HUDEP-2 (cell line): ENCODE data around the gene SNX19.

ENCODE experiments used
- DNase-seq, 76 experiments: peaks; one replicate each; lab custom pipeline; 2025; ENCODE audit not compliant: unreplicated experiment in 76 of 76; lab: John Stamatoyannopoulos, UW

Gene SNX19

DNA sequence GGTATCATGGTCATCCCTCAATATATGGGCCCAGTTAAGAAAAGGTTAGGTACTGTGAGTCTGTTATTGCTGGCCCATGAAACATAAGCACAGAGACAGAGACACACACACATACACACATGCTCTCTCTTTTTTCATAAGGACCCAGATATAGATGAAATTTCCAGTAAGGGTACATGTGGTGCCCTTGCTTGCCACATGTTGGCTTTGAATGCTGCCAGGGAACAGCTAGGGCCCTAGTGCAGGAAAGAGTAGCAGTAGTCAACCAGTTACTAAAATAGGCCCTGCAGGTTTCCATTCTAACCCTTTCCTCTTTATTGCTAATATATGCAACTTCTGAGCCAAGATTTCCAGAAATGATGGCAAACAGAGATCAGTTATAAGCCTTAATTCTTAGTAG lies 9.1 kb downstream of the SNX19 start:
- DNase-seq = no peak

DNA sequence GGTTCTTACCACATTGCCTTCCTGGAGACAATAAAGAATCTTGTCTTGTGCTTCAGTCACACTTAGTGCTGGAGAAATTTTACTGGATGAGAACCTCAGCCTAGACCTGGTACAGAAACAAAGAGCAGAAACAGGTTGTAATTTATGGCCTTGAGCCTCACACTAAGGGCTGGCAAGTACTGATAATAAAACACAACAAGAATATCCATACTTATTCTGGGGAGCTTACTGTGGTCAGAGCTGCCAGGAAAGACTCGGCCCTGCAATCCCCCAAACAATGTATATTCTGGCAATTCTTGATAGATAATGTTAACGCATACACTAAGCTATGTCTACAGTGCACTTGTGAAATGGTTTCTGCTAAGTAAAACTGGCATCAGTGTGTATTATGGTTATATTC lies 9.7 kb downstream of the SNX19 start:
- DNase-seq = no peak

DNA sequence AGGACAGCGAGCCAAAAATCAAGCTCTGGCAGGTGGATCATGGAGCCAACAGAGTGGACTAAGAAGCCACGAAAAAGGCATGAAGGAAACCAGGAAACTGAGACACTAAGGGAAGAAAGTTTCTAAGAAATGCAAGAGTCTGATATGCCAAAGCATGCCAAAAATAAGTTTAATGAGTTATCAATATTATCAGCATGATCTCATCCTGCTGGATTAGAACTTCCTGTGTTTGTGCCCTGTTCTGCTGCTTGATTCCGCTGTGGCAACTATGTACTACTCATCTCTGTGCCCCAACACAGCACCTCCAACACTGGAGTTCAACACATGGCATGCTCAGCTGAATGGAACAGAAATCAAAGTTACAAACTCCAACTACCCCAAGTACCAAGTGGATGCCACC lies 10.8 kb downstream of the SNX19 start:
- no peak for DNase-seq

DNA sequence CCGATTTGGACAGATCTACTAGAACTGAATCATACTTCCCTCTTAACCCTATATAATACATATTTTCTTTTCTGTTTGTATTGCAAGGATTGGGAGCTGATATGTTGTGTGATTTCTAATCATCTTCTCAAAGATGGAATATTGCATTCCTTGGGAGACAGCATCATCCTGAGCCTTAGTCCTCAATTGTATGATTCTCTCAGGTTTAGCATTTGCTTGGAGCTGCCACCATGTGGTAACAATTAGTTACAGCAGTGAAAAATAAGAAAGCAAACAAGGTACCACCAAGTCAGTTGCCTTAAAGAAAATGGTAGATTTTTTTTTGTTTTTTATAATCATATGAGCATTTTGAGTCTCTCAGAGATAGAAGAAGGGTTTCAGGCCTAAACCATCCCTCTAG lies 11.9 kb downstream of the SNX19 start:
- DNase-seq = no peak

DNA sequence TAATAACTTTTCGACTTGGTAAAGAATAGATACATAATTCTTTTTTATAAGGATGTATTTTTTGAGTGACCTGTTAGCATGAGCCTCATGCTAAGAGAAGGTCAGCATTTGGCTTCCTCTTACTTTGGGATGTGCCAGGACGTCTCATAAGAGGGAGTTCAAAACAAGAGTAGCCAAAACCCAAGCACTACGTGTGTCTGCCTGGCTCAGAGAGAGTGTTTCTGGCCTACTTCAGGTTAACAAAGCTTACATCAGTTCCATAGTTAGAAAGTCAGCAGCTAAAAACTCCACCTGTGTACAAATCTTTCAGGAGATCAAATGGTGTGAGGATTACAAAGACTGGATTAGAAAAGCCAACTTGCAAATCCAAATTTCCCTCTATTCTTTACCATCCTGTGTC lies 13.9 kb downstream of the SNX19 start:
- no peak for DNase-seq

DNA sequence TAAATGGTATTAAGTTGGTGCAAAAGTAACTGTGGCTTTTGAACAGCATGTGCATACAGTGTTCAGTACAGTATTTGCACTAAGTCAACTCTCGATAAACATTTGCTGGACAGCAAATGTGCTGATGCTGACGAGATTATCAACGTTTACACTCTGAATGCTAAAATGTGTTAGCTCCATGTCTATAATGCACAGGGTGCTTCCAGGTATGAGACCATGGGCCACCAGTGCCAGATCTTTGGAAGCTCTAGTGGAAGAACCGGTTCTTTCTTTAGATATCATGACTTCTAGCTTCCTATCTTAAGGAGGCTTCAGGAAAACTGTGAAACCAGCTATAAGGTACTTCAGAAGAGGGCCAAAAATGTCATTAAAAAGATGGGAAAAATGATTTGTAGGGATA lies 17.2 kb downstream of the SNX19 start:
- DNase-seq = no peak

DNA sequence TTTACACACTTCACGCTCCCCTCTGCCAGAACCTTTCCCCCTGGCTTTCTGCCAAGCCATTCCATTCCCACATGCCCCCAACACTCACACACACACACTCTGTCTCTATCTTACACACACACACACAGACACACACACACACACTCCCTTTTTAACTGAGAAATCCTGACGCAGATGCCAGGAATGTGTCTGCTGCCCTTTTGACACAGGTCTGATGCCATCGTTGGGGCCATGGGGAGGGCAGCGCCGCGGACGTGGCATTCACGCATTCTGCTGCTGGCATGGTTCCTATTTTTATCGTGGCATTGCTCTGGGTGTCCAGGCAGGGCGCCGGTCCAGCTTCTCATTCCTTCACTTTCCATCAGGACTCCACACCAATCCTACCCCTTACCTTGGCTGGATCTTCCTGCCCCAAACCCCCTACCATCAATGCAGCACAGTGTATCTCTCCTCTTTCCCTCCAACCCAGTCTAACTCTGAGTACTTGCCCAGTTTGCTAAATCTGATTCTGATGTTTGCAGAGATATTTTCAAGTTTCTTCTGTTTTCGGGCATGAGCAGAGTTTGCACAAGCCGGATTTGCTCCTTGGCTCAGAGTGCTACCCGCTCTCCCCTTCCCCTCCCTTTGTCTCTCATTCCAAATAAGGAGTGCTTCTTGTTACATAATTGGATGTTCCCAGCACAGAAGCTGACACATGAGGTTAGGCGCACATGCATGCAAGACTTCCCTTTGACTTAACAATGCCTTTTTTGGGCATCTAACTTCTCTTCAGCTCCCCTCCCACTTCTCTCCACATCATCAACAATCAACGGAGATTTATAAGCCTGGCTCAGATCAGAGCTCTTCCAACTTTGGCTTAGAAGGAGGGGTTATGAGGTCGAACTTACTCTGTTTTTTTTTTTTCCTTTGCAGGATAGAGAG lies 18.8 kb downstream of the SNX19 start:
- no peak for DNase-seq

DNA sequence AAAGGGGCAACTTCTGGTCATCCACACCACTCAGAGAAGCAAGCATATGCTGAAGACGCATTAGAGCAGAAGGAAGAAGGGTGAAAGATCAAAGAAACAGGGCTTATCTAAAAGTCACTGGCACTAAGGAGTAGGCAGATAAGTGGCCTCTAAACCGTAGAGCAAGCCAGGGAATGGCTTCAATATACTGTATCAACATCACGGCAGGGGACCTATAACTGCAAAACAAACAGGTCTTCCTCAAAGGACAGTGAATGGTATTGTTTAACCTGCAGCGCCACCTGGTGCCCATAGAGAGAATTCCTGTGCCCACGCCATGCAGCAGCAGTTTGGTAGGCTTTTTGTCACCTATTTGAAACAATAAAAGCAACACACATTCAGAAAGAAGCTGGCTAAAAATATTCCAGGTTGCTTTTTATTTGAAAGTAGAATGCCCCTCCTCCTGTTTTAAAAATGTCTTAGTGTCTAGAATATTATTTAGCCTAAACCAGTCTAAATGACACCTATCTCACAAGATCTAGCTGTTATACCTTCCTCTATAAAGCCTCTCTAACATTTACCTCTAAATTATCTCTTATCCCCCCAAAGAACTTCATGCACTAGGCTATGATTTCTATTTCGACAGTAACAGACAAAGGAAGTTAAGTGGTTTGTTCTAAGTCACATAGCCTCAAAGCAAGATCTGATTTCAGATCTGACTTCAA lies 21.8 kb downstream of the SNX19 start:
- peak in 68 of 76 experiments; percentile 1 to 67 (median 30) for DNase-seq

DNA sequence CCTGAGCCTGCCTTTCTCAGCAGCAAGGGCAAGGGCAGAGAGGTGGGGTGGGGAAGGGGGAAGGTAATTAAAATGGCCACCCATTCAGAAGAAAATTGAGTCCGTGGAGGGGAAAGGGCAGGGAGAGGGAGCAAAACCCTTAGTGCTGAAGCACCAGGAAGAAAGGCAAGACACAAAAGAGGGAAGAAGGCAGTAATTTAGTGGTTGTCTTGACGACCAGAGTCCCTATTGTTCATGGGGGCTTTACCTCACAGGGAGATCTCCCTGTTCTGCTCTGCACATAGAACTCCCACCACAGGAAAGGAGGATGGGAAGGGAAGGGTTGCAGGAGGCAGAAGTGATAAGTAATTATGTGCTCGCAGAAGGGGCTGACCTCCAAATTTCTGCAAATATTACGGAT lies 23.4 kb downstream of the SNX19 start:
- DNase-seq = no peak

DNA sequence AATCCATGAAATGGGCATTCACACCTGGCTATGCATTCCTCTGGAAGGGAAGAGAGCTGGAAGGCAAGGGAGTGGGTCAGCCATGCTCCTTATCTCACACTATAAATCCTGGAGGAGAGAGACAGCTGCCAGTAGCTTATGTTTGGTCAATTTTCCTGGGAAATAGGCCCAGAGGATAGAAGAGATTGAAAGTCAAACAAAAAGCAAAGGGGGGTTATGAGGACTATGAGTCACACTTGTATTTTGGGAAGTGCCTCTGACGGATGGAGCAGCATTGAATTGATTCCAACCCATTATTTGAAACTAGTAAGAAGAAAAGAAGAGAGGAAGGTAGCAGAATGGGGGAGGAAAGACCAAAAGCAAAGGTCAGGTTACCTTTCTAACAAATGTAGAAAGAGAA lies 25.0 kb downstream of the SNX19 start:
- no peak for DNase-seq

DNA sequence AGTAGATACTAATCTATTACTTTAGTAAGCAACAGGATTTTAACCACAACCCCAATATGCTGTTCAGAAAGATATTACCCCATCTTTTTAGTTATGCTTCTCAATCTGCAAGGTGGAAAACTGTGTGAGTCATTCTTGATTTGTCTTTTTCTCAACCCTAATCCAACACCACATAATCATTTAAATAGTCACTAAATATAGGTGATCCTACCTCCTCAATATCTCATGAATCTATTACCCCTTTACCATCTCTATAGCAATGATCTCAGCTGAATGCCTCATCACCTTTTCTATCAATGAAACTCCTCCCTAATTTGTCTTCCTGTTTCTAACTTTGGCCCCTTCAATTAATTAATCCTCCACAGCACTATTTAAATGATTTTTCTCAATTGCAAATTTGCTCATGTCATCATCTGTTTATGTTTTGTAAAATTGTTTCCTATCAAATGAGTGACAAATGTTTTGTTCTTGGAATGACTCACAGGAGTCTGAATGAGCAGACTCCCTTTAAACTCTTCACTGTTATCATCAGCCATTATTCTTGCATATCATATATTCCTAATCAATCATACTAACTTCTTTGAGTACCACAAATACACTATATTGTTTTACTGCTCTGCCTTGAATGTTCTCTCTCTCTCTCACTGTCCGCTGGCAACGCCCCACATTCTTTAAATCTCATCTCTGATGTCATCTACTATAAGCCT lies 26.1 kb downstream of the SNX19 start:
- no peak for DNase-seq

DNA sequence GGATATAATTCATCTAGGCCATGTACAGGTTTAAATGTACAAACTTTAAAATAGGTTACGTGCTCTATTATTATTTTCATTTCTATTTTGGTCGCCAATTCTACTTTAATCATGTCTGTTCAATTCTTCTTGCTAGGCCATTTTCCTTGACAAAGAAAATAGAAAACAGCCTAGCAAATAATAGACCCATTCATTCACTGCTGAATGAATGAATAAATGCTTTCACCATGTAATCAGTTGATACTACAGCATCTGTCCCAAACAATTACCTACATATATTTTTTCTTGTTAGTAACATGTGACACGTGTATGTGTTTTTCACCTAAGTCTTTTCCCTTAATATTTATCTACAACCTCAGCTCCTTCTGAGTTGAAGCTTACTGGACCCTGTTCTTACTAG lies 27.5 kb downstream of the SNX19 start:
- DNase-seq = no peak

DNA sequence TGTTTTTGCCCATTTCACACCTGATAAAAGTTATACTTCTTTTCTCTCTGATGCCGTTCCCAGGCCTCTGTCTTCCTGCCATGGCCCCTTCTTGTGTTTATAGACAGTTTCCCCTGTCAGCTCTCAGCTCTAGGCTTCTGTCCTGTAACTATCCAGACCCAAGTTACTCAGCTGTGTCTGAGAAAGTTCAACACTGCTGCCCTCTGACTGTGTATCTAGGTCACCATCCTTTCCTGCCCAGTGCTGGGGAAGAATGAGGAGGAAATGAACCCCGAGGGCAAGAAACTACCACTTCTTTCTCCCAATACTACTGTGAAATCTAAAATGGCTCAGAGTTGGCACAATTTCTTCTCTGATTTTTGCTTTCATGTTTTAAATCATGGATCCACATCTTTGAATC lies 29.6 kb downstream of the SNX19 start:
- DNase-seq = no peak

DNA sequence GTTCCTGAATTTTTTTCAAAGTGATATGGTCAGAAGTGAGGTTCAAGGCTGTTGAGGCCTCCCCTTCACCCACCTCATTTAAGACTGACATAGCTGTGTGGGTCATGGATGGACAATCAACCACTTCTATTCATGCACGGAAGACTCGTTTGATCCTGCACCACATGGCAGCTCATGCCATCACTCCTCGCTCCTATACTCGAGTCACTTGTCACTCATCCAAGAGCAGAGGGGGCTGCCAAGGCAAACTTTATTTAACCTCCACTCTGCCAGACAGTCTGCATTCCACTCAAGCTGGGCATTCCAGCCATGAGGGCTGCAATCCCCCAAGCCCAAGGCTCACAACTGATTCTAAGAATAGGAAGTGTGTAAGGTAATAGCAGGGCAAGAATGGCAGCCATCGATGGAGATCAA lies 34.1 kb downstream of the SNX19 start:
- no peak for DNase-seq

DNA sequence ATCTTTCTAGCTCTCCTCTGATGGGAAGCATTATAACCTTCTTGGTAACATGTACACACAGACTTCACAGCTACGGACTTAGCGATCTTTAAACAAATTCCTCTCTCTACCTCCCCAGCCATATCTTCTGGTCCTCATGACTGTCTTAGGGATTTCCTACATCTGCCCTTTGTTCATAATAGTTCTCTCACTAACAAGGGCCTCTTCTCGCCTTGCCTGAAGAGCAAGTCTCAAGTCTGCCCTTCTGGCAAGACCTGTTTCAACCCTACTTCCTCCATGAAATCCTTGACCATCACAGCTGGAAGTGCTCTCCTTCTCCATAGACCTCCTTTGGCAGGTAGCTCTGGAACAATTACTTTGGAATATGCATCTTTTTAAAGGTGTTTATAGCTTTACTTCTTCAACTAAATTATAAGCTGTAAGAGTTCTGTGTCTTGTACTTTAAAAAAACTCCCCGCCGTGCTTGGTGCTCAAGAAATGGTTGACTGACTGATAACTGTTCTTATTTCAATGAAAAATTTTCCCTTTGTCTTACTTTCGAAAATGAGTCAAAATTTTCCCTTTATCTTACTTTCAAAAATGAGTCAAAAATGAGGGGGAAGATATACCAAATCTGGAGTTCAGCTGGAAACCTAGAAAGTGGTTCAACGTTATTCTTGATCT lies 34.7 kb downstream of the SNX19 start:
- no peak for DNase-seq

DNA sequence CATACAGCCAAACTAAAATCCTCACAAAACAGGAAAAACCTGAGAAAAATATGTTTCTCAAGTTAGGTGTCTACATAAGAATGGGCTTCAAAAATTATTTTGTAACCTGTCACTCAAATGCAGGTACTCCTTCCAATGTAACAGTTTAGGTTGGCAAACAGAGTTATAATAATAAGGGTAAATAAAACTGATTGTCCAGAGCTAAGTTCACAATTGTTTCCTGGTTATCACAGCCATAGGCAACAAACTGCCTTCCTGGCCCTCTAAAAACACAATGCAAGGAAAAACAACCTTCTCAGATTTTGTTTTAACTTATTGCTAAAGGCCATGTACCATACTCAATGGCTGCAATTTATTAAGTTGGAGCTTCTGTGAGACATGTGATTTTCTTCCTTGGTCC lies 36.4 kb downstream of the SNX19 start:
- no peak for DNase-seq

DNA sequence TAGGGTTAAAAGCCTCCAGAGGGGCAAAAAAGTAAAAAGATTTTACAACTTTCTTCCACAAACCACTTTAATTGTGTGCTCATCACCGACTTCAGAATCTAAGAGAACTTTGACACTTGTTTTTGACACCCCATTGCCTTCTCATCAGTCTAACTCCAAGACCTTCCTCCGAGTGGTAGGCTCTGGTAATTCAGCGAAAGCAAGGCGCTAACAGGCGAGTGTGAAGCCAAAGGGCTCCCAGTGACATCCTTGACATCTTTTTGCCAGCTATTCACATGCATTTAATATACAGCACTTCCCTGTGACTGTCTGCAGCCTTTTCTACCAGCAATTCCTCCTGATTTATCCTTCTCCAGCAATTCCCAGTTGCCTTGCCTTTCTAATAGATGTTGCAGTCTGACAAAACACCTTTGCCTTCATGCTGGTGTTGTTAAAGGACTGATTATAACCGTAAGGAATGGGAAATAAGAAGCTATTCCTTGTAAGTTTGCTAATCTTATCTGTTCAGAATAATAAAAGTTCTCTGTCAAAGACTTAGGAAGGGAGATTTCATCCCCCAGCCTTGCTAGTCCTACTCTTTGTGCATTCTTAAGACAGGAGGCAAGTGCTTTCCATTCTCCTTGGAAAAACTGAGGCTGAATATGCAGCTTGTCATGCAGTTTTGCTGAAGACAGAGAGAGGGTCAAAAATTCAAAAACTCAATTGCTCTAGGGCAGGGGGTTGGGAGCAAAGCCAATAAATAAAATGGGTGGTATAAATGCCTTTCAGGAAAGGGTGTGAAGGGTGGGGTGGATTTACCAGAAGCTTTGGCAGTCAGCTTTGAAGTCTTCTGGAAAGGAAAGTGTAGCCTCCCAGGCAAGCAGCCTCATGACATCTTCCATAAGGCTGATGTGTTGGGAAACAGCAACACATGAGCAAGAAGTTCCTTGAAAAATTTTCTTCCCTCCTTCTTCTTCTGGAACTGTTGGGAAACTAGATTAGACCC lies 39.1 kb downstream of the SNX19 start:
- DNase-seq = no peak

DNA sequence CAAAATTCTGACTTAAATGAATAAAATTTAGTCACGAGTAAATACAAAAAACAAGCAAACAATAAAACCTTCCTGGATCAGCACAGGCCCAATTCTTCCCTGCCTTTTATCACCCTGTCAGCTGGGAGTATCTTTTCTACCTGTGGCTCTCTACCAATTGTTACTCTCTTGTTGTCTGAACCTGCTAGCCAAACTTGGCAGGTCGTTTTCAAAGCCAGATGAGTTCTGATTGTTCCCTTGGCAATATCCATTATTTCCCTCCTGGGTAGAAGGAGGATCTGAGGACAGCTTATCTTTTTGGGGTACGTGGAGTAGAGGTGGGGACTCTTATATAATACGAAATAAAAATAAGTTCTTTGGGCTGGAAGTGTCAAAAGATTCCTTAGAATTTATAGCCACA lies 40.2 kb downstream of the SNX19 start:
- no peak for DNase-seq

DNA sequence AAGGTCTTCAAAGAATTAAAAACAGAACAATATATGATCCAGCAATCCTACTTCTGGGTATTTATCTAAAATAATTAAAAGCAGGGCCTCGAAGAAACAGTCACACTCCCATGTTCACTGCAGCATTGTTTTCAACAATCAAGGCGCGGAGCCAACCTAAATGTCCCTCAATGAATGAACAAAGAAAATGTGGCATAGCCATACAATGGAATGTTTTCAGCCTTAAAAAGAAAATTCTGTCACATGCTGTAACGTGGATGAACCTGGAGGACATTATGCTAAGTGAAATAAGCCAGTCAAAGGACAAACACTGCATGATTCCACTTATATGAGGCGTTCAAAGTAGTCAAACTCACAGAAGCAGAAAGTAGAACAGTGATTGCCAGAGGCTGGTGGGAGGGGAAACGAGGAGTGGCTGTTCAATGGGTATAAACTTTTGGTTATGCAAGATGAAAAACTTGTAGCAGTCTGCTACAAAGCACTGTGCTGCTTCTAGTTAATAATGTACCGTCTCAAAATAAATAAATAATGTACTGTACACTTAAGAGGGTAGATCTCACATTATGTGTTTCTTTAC lies 41.2 kb downstream of the SNX19 start:
- DNase-seq = no peak
